GM23338 (cell line): ENCODE results near the gene DMD. TPM values are rescaled to one million over a fixed set of nuclear protein-coding genes. Genes with fewer than 3 reads are reported as not detected.

ENCODE experiments used
- CREB1 ChIP-seq: fragments of 250-450 bp; sonication (Bioruptor Pico); IDR thresholded peaks from 2 replicates; pipeline ENCODE4 v1.5.0; 2020; ENCODE audit warnings: low read depth, mild to moderate bottlenecking, moderate library complexity
- ETS1 ChIP-seq: IDR thresholded peaks from 2 replicates; pipeline ENCODE4 v1.6.1; 2016; ENCODE audit warnings: antibody characterized with exemption
- EZH2 ChIP-seq: fragments of 200-600 bp; sonication (generic); IDR thresholded peaks from one replicate; pipeline ENCODE4 v1.8.0; 2017; ENCODE audit warnings: antibody characterized with exemption, mild to moderate bottlenecking, low read depth; ENCODE audit not compliant: unreplicated experiment
- EZH2phosphoT487 ChIP-seq: fragments of 200-600 bp; sonication (generic); IDR thresholded peaks from one replicate; pipeline ENCODE4 v1.8.1; 2018; ENCODE audit warnings: antibody characterized with exemption; ENCODE audit not compliant: unreplicated experiment
- JUNB ChIP-seq: IDR thresholded peaks from one replicate; pipeline ENCODE4 v1.6.1; 2016; ENCODE audit warnings: antibody characterized with exemption; ENCODE audit not compliant: unreplicated experiment
- NANOG ChIP-seq: IDR thresholded peaks from 2 replicates; pipeline ENCODE4 v1.6.1; 2016; ENCODE audit warnings: antibody characterized with exemption, borderline replicate concordance
- POLR2AphosphoS5 ChIP-seq: IDR thresholded peaks from 2 replicates; pipeline ENCODE4 v1.6.1; 2016; ENCODE audit warnings: antibody characterized with exemption, low read depth
- REST ChIP-seq: IDR thresholded peaks from one replicate; pipeline ENCODE4 v1.6.1; 2018; ENCODE audit warnings: antibody characterized with exemption; ENCODE audit not compliant: unreplicated experiment
- STAT1 ChIP-seq: IDR thresholded peaks from one replicate; pipeline ENCODE4 v1.6.1; 2016; ENCODE audit warnings: antibody characterized with exemption; ENCODE audit not compliant: unreplicated experiment
- ZNF114 ChIP-seq: fragments of 250-450 bp; sonication (Bioruptor Pico); IDR thresholded peaks from 2 replicates; pipeline ENCODE4 v1.5.0; 2020; ENCODE audit warnings: mild to moderate bottlenecking, moderate library complexity
- ZNF331 ChIP-seq: fragments of 250-450 bp; sonication (Bioruptor Pico); IDR thresholded peaks from 2 replicates; pipeline ENCODE4 v1.5.0; 2020; ENCODE audit warnings: low read depth, mild to moderate bottlenecking, moderate library complexity
- ZNF462 ChIP-seq: fragments of 250-450 bp; sonication (Bioruptor Pico); IDR thresholded peaks from 2 replicates; pipeline ENCODE4 v1.5.0; 2020; ENCODE audit warnings: mild to moderate bottlenecking, moderate library complexity
- polyA plus RNA-seq: library from polyadenylated mRNA; unstranded; fragments of >200 nt; fragmentation: Nextera tagmentation; extraction: Ambion mirVana; gene quantifications from 2 replicates; pipeline ENCODE4 v1.2.1, GENCODE V29; 2016
- total RNA-seq: library from RNA; depleted of rRNA; stranded (reverse); fragments of >200 nt; shearing (Covaris generic); gene quantifications from 2 replicates; pipeline ENCODE4 v1.2.3, GENCODE V29; 2014

DMD gene
- total and polyA plus RNA-seq, 2 experiments from 2014 or later: 4.5 to 7.6 TPM

GRCh38 chrX:32562261-32562660, 649.1 kb downstream of the DMD start (continued):
- TF ChIP-seq ZNF462 (CRISPR knock-in tag) (no peak), POLR2AphosphoS5 (no peak), REST (no peak), CREB1 (CRISPR knock-in tag) (no peak), EZH2 (no peak), NANOG (no peak), JUNB (no peak), STAT1 (no peak), EZH2phosphoT487 (no peak), ZNF114 (CRISPR knock-in tag) (no peak), ZNF331 (CRISPR knock-in tag) (no peak), ETS1 (no peak)
